ENCODE data around the gene GUCY2C.

DNA sequence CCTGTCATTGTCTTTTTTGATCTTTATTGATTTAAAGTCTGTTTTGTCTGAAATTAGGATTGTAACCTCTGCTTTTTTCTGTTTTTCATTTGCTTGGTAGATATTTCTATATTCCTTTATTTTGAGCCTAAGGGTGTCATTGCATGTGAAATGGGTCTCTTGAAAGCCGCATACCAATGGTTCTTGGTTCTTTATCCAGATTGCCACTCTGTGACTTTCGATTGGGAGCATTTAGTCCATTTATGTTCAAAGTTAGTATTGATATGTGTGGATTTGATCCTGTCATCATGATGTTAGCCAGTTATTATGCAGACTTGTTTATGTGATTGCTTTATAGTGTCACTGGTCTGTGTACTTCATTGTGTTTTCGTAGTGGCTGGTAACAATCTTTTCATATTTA lies 98.9 kb downstream of the GUCY2C start:
- TF ChIP-seq, protein P1, sequence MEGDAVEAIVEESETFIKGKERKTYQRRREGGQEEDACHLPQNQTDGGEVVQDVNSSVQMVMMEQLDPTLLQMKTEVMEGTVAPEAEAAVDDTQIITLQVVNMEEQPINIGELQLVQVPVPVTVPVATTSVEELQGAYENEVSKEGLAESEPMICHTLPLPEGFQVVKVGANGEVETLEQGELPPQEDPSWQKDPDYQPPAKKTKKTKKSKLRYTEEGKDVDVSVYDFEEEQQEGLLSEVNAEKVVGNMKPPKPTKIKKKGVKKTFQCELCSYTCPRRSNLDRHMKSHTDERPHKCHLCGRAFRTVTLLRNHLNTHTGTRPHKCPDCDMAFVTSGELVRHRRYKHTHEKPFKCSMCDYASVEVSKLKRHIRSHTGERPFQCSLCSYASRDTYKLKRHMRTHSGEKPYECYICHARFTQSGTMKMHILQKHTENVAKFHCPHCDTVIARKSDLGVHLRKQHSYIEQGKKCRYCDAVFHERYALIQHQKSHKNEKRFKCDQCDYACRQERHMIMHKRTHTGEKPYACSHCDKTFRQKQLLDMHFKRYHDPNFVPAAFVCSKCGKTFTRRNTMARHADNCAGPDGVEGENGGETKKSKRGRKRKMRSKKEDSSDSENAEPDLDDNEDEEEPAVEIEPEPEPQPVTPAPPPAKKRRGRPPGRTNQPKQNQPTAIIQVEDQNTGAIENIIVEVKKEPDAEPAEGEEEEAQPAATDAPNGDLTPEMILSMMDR (IDR thresholded peaks at IDR 0.05; ENCODE audit: extremely low read depth in 1 of 2, insufficient read depth in 1 of 2, low read depth in 1 of 2, low read length in 2 of 2) = no peak
- no peak for TF ChIP-seq POLR2AphosphoS5 (IDR thresholded peaks at IDR 0.05; ENCODE audit: insufficient read depth, low read depth, low read length)
- TF ChIP-seq, protein P2, sequence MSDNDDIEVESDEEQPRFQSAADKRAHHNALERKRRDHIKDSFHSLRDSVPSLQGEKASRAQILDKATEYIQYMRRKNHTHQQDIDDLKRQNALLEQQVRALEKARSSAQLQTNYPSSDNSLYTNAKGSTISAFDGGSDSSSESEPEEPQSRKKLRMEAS (IDR thresholded peaks at IDR 0.05; ENCODE audit: insufficient read depth, insufficient read length) = no peak

Data from endothelial cell of umbilical vein (primary cell).